ENCODE data around the gene PLEKHM2. TPM values are rescaled to one million over a fixed set of nuclear protein-coding genes. Genes with fewer than 3 reads are reported as not detected.

PLEKHM2 gene
- total RNA-seq, 2 experiments from 2014 or later = 27.5 to 45.7 TPM

GRCh38 chr1:15748690-15749398 lies 64.7 kb downstream of the PLEKHM2 start:
- no peaks in the 10 kb centered on the region for H3K9me3 ChIP-seq (ENCODE audit: low read length)
- no peak overlapping the region for H3K27ac ChIP-seq (ENCODE audit: low read depth, low read length, poor library complexity, severe bottlenecking)
- TF ChIP-seq CTCF (conservative IDR thresholded peaks at IDR 0.05; ENCODE audit: low read length) (no peak), EZH2phosphoT487 (IDR thresholded peaks at IDR 0.05; ENCODE audit: borderline replicate concordance, low read depth, low read length) (no peak)
- H3K4me1 ChIP-seq (ENCODE audit: insufficient read depth, low read length, poor library complexity, severe bottlenecking) = no peaks in the 10 kb centered on the region
- no peaks in the 10 kb centered on the region for H3K79me2 ChIP-seq (ENCODE audit: insufficient read depth, low read depth, low read length)
- ChIA-PET POLR2A (no interaction called here), CTCF (ENCODE audit: unreplicated experiment) (no interaction called here)
- H2AFZ ChIP-seq (ENCODE audit: low read length) = no peak overlapping the region
- intact Hi-C loops (cut with micrococcal nuclease; ENCODE audit: unreplicated experiment) = no loop called here
- H3K4me2 ChIP-seq (ENCODE audit: low read length) = no peak overlapping the region
- H4K20me1 ChIP-seq (ENCODE audit: insufficient read depth, low read length) = no peaks in the 10 kb centered on the region
- H3K9me2 ChIP-seq (ENCODE audit: insufficient read depth, low read length) = no peaks in the 10 kb centered on the region
- no peak for DNase-seq (ENCODE audit: low spot score)
- no peak overlapping the region for H3K4me3 ChIP-seq (ENCODE audit: low read depth, low read length, poor library complexity, severe bottlenecking)
- H3K36me3 ChIP-seq (ENCODE audit: insufficient read depth, low read length) = no peaks in the 10 kb centered on the region
- no TSS peak for BruUV-seq (replicated peaks)

- H3K9me2 ChIP-seq (ENCODE audit: insufficient read depth, low read length) = no peaks in the 10 kb centered on the region
- no peaks in the 10 kb centered on the region for H4K20me1 ChIP-seq (ENCODE audit: insufficient read depth, low read length)
- H3K4me1 ChIP-seq (ENCODE audit: insufficient read depth, low read length, poor library complexity, severe bottlenecking) = no peaks in the 10 kb centered on the region
- DNase-seq (ENCODE audit: low spot score) = no peak
- ChIA-PET CTCF (ENCODE audit: unreplicated experiment) (no interaction called here), POLR2A (no interaction called here)
- no peak overlapping the region for H3K27ac ChIP-seq (ENCODE audit: low read depth, low read length, poor library complexity, severe bottlenecking)
- BruUV-seq (replicated peaks) = no TSS peak
- intact Hi-C loops (cut with micrococcal nuclease; ENCODE audit: unreplicated experiment) = no loop called here
- H3K4me3 ChIP-seq (ENCODE audit: low read depth, low read length, poor library complexity, severe bottlenecking) = no peak overlapping the region
- H3K79me2 ChIP-seq (ENCODE audit: insufficient read depth, low read depth, low read length) = no peaks in the 10 kb centered on the region
- TF ChIP-seq CTCF (conservative IDR thresholded peaks at IDR 0.05; ENCODE audit: low read length) (no peak), EZH2phosphoT487 (IDR thresholded peaks at IDR 0.05; ENCODE audit: borderline replicate concordance, low read depth, low read length) (no peak)
- H3K36me3 ChIP-seq (ENCODE audit: insufficient read depth, low read length) = no peaks in the 10 kb centered on the region
- no peak overlapping the region for H3K4me2 ChIP-seq (ENCODE audit: low read length)
- H2AFZ ChIP-seq (ENCODE audit: low read length) = no peak overlapping the region
- no peaks in the 10 kb centered on the region for H3K9me3 ChIP-seq (ENCODE audit: low read length)
Observed at GRCh38 chr1:15749399-15750291, 65.5 kb downstream of the PLEKHM2 start.

GRCh38 chr1:15750924-15751323 lies 66.8 kb downstream of the PLEKHM2 start:
- Histone ChIP-seq H3K4me2 (ENCODE audit: low read length) (no peak overlapping the region), H3K9me2 (ENCODE audit: insufficient read depth, low read length) (no peaks in the 10 kb centered on the region), H4K20me1 (ENCODE audit: insufficient read depth, low read length) (no peaks in the 10 kb centered on the region), H3K79me2 (ENCODE audit: insufficient read depth, low read depth, low read length) (no peaks in the 10 kb centered on the region), H3K4me1 (ENCODE audit: insufficient read depth, low read length, poor library complexity, severe bottlenecking) (no peaks in the 10 kb centered on the region), H3K9me3 (ENCODE audit: low read length) (no peaks in the 10 kb centered on the region), H3K36me3 (ENCODE audit: insufficient read depth, low read length) (no peaks in the 10 kb centered on the region), H2AFZ (ENCODE audit: low read length) (no peak overlapping the region), H3K27ac (ENCODE audit: low read depth, low read length, poor library complexity, severe bottlenecking) (no peak overlapping the region), H3K4me3 (ENCODE audit: low read depth, low read length, poor library complexity, severe bottlenecking) (no peak overlapping the region)
- POLR2A ChIA-PET = interaction anchor here (0.7 kb wide), 1 partner anchor 132 kb away, joined by 4 read pairs; no protein-coding TSS in a partner anchor
- no peak for DNase-seq (ENCODE audit: low spot score)
- TF ChIP-seq EZH2phosphoT487 (IDR thresholded peaks at IDR 0.05; ENCODE audit: borderline replicate concordance, low read depth, low read length) (no peak), CTCF (conservative IDR thresholded peaks at IDR 0.05; ENCODE audit: low read length) (no peak)
- intact Hi-C loops (cut with micrococcal nuclease; ENCODE audit: unreplicated experiment) = no loop called here
- CTCF ChIA-PET (ENCODE audit: unreplicated experiment) = no interaction called here
- BruUV-seq (replicated peaks) = no TSS peak

All from OCI-LY7 (cell line).